AG09309 (cell line): ENCODE results near the gene CKB.

Experiments
- DNase-seq: peaks from one replicate; pipeline ENCODE4 v3.0.0-alpha.2; 2010; ENCODE audit warnings: low read depth
- H3K4me3 ChIP-seq: 2 replicates; pipeline ENCODE4 v1.5.1; 2011; ENCODE audit warnings: mild to moderate bottlenecking, low read depth, low read length, moderate library complexity; ENCODE audit not compliant: control insufficient read depth
- CTCF ChIP-seq: IDR thresholded peaks from 2 replicates; pipeline ENCODE4 v1.5.1; 2011; ENCODE audit warnings: mild to moderate bottlenecking, low read depth, low read length, inconsistent platforms; ENCODE audit not compliant: insufficient read depth, control insufficient read depth; ENCODE audit errors: missing control alignments

The CKB gene

GRCh38 chr14:103540821-103541708 lies 18.4 kb upstream of the CKB start:
- no peak for TF ChIP-seq CTCF
- H3K4me3 ChIP-seq, result no peak overlapping the region
- no peak for DNase-seq

DNA sequence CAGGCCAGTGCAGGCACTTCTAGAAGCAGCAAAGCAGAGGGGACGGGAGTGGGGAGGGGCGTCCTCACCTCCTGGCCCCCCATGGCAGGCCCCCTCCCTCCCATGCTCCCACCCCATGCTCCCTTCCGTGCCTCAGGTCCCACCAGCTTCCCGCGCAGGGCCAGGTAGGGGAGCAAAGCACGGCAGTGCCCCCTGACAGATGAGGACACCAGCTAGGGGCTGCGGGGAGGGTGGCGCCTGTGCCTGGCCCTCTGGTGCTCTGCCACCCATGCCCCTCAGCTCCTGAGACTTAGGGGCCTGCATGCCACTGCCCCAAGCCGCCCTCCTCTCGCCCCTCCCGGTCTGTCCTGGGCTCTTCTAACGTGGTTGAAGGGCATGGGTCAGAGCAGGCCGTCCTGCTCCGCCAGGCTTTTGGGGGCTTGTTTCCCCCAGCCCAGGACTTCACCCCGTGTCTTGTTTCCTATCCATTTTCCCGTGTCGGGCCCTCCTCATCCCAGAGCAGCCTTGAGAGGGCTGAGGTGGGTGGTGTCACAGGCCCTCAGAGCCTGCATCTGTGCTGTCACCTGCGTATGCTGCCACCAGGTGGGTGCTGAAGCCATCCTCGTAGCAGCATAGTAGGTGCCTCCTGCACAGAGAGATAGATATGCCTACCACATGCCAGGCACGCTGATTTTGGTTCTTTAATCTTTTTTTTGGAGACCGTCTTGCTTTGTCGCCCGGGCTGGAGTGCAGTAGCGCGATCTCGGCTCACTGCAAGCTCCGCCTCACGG lies 16.6 kb upstream of the CKB start:
- TF ChIP-seq CTCF, result no peak
- DNase-seq, result no peak
- H3K4me3 ChIP-seq, result no peak overlapping the region

DNA sequence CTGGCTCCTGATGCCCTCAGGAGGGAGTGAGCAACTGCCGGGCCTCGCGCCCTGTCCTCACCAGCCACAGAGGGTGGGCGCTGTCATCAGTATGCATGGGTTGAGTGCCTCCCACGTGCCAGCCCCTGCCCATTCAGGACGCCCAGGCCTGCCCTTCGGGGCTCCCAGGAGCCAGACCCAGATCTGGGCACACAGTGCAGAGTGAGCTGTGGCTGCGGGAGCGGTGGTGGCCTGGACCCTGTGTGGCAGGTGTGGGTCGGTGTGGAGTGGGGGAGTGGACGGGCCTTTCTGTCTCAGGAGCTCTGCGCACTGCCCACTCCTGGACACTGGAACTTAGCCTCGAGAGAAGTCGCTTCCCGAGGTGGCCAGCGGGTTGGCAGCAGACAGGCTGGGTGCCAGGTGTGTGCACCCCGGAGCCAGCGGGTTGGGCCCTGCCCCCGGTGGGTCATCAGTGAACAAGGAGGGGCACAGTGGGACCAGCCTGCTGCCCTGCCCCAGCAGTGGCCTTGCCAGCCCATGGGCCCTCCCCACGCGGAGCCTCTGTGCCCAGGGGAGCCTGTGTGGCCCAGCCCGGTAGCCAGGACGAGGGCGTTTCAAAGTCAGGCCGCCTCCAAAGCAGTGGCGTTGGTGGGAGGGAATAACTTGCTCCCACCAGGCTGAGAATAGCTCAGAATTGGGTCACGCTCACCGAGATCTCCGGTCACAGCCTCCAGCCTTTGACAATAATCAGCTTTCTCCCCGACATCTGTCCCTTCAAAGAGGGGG lies 15.8 kb upstream of the CKB start:
- no peak for TF ChIP-seq CTCF
- no peak for DNase-seq
- no peak overlapping the region for H3K4me3 ChIP-seq

DNA sequence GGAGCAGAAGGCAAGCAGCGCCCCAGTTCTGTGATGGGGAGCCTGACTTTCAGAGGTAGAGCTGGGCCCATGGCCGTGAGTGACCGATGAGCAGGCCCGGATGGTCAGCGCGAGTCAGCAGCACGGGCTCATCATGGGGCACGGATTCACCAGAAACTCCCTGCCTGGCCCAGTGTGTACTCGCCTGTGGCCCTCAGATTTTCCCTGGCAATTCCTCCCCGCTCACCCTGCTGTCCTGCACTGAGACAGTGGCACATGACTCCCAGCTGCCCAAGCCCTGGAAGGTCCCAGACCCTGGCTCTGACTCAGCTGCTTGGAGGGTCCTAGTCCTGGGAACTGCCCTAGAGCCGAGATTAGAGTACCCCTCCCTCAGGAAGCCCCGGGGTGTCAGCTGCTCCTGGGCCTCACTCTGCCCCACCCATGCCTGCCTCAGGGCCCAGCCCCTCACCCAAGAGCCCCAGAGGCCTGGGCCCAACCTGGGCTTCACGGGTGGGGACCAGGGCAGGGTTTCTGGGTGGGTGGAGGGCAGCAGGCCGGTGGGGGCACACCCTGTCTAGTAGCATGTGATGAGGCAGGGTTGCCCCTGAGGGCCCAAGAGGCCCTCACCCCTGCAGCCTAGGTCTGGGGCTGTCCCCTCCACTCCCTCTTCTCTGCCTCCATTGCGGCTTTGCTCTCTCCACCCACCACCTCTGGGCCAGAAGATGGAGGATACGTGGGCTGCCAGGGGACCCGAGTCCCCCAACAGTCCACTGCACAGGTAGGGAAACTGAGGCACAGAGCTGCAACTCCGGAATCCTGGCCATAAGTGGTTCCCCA lies 14.8 kb upstream of the CKB start:
- DNase-seq, result no peak
- no peak for TF ChIP-seq CTCF
- no peak overlapping the region for H3K4me3 ChIP-seq

DNA sequence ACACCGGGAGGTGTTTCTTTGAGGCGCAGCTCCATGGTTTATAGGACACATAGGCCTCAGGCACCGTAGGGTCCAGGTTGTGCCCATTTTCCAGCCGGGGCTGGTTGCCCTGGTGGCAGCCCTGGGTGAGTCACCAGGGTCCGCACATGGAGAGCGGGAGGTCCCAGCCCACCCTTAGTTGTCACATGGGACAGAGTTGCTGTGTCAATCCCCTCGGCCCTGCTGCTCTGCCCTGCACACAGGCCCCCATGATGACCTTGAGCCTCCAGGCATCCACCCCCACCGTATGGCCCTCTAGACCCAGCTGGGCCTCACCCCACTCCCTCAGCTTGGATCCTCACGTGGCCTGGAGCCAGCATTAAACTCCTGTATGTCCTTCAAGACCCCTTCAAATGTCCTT lies 14.1 kb upstream of the CKB start:
- TF ChIP-seq CTCF, result no peak
- DNase-seq, result no peak
- no peak overlapping the region for H3K4me3 ChIP-seq

GRCh38 chr14:103535891-103536565 lies 13.4 kb upstream of the CKB start:
- TF ChIP-seq CTCF, result no peak
- DNase-seq, result no peak

More at GRCh38 chr14:103535891-103536565, 13.4 kb upstream of the CKB start:
- no peak overlapping the region for H3K4me3 ChIP-seq
